HepG2 (cell line): ENCODE measurements around the gene MYO1E. TPM values are rescaled to one million over a fixed set of nuclear protein-coding genes. Genes with fewer than 3 reads are reported as not detected.

Experiments used
- ARNTL ChIP-seq: sonication (generic); formaldehyde crosslinking; IDR thresholded peaks from 2 replicates; pipeline ENCODE4 v1.4.0; 2020; ENCODE audit warnings: mild to moderate bottlenecking, missing genetic modification reagents
- BRCA1 ChIP-seq: sonication (generic); formaldehyde crosslinking; IDR thresholded peaks from 2 replicates; pipeline ENCODE4 v1.4.0; 2020; ENCODE audit warnings: missing genetic modification reagents
- BRF2 ChIP-seq: sonication (generic); formaldehyde crosslinking; IDR thresholded peaks from 2 replicates; pipeline ENCODE4 v1.8.1; 2022; ENCODE audit warnings: mild to moderate bottlenecking, missing genetic modification reagents
- CBX1 ChIP-seq: IDR thresholded peaks from one replicate; pipeline ENCODE4 v1.6.1; 2016; ENCODE audit warnings: antibody characterized with exemption, low read depth
- DZIP1 ChIP-seq: sonication (generic); formaldehyde crosslinking; IDR thresholded peaks from 2 replicates; pipeline ENCODE4 v1.5.0; 2020; ENCODE audit warnings: mild to moderate bottlenecking, missing genetic modification reagents
- E2F2 ChIP-seq: sonication (generic); formaldehyde crosslinking; IDR thresholded peaks from 2 replicates; pipeline ENCODE4 v1.4.0; 2020; ENCODE audit warnings: missing genetic modification reagents, borderline replicate concordance
- FOXK1 ChIP-seq: sonication (generic); formaldehyde crosslinking; IDR thresholded peaks from 2 replicates; pipeline ENCODE4 v1.4.0; 2020; ENCODE audit warnings: low read depth, missing genetic modification reagents, borderline replicate concordance
- FOXP4 ChIP-seq: sonication (generic); formaldehyde crosslinking; IDR thresholded peaks from 2 replicates; pipeline ENCODE4 v1.4.0; 2020; ENCODE audit warnings: missing genetic modification reagents
- HNRNPH1 ChIP-seq: fragments of 200-400 bp; formaldehyde crosslinking; optimal IDR thresholded peaks from 2 replicates; pipeline ENCODE3; 2017; ENCODE audit warnings: mild to moderate bottlenecking, low read depth, low read length
- IKZF1 ChIP-seq: fragments of 450-650 bp; IDR thresholded peaks from 2 replicates; pipeline ENCODE4 v1.7.1; 2016
- KAT8 ChIP-seq: IDR thresholded peaks from 2 replicates; pipeline ENCODE4 v1.6.1; 2016; ENCODE audit warnings: missing genetic modification reagents, missing compliant biosample characterization
- KMT2B ChIP-seq: IDR thresholded peaks from 2 replicates; pipeline ENCODE4 v1.6.1; 2016; ENCODE audit warnings: missing genetic modification reagents, missing compliant biosample characterization
- MED13 ChIP-seq: sonication (generic); formaldehyde crosslinking; IDR thresholded peaks from 2 replicates; pipeline ENCODE4 v1.5.0; 2020; ENCODE audit warnings: missing genetic modification reagents
- MED8 ChIP-seq: sonication (generic); formaldehyde crosslinking; IDR thresholded peaks from 2 replicates; pipeline ENCODE4 v1.8.1; 2023; ENCODE audit warnings: mild to moderate bottlenecking, missing genetic modification reagents; ENCODE audit not compliant: insufficient replicate concordance
- MEF2D ChIP-seq: sonication (generic); formaldehyde crosslinking; IDR thresholded peaks from 2 replicates; pipeline ENCODE4 v1.5.1; 2020; ENCODE audit warnings: mild to moderate bottlenecking, missing genetic modification reagents
- NR3C1 ChIP-seq: sonication (generic); formaldehyde crosslinking; IDR thresholded peaks from 2 replicates; pipeline ENCODE4 v1.4.0; 2020; ENCODE audit warnings: missing genetic modification reagents
- RFX5 ChIP-seq: IDR thresholded peaks from 2 replicates; pipeline ENCODE4 v1.6.1; 2011; ENCODE audit warnings: low read depth, low read length, improper control_type of control experiment
- SMARCE1 ChIP-seq: fragments of 450-650 bp; IDR thresholded peaks from 2 replicates; pipeline ENCODE4 v1.6.1; 2017; ENCODE audit warnings: borderline replicate concordance
- THAP8 ChIP-seq: sonication (generic); formaldehyde crosslinking; IDR thresholded peaks from 2 replicates; pipeline ENCODE4 v1.5.1; 2020; ENCODE audit warnings: missing genetic modification reagents, mild to moderate bottlenecking, borderline replicate concordance
- TRIM22 ChIP-seq: fragments of 450-650 bp; IDR thresholded peaks from 2 replicates; pipeline ENCODE4 v1.6.1; 2017
- ZNF564 ChIP-seq: sonication (generic); formaldehyde crosslinking; IDR thresholded peaks from 2 replicates; pipeline ENCODE4 v1.8.1; 2023; ENCODE audit warnings: mild to moderate bottlenecking, missing genetic modification reagents
- ZNF605 ChIP-seq: sonication (generic); formaldehyde crosslinking; IDR thresholded peaks from 2 replicates; pipeline ENCODE4 v1.8.0; 2022; ENCODE audit warnings: mild to moderate bottlenecking, missing genetic modification reagents
- ZNF615 ChIP-seq: sonication (generic); formaldehyde crosslinking; IDR thresholded peaks from 2 replicates; pipeline ENCODE4 v1.5.0; 2020; ENCODE audit warnings: mild to moderate bottlenecking, missing genetic modification reagents, borderline replicate concordance
- ZNF768 ChIP-seq: sonication (generic); formaldehyde crosslinking; IDR thresholded peaks from 2 replicates; pipeline ENCODE4 v1.4.0; 2020; ENCODE audit warnings: missing genetic modification reagents
- polyA plus RNA-seq, 8 experiments: library from polyadenylated mRNA; depleted of rRNA in 3 of 8; stranded (reverse) in 7 of 8; unstranded in 1 of 8; fragments of >200 nt; fragmentation: Illumina TruSeq in 4 of 8; extraction: Trizol in 4 of 8; gene quantifications; 2 replicates each; pipeline versions ENCODE4 v1.2.1 to v1.2.3, GENCODE V29; 2011 to 2016; ENCODE audit warnings: low read depth in 4 of 8, missing spikeins in 1 of 8, mixed read lengths in 1 of 8; ENCODE audit not compliant: insufficient read depth in 1 of 8
- total RNA-seq, 5 experiments: library from RNA; depleted of rRNA; stranded (reverse); fragments of >200 nt; fragmentation: Illumina TruSeq; extraction: Trizol; gene quantifications; 2 replicates each; pipeline ENCODE4 v1.2.3, GENCODE V29; 2016; ENCODE audit warnings: low read depth in 1 of 5

MYO1E gene
- total and polyA plus RNA-seq, 2 of the 13 experiments (the other 11 are each of a cell fraction or from before 2014, with no cell fraction given): 15.7 to 25.1 TPM

- TF ChIP-seq E2F2 (CRISPR knock-in tag) (no peak), ZNF615 (CRISPR knock-in tag) (no peak), IKZF1 (no peak), ZNF605 (CRISPR knock-in tag) (no peak), HNRNPH1 (no peak), FOXK1 (CRISPR knock-in tag) (0 out of 2 replicates have a peak, but pooled peaks have one; percentile 15), ZNF564 (CRISPR knock-in tag) (no peak), SMARCE1 (no peak), ARNTL (CRISPR knock-in tag) (no peak), KAT8 (CRISPR knock-in tag) (no peak), CBX1 (no peak), FOXP4 (CRISPR knock-in tag) (0 out of 2 replicates have a peak, but pooled peaks have one; percentile 41), BRF2 (CRISPR knock-in tag) (no peak), DZIP1 (CRISPR knock-in tag) (no peak), RFX5 (no peak), NR3C1 (CRISPR knock-in tag) (no peak), THAP8 (CRISPR knock-in tag) (no peak), BRCA1 (CRISPR knock-in tag) (no peak), KMT2B (CRISPR knock-in tag) (no peak), MED8 (CRISPR knock-in tag) (no peak), MEF2D (no peak), MED13 (CRISPR knock-in tag) (no peak), ZNF768 (CRISPR knock-in tag) (no peak), TRIM22 (no peak)
These were observed 33.4 kb downstream of the MYO1E start (continued) for GRCh38 chr15:59339252-59339672.
